HFF-Myc (cell line): ENCODE data around the gene KCTD8.

Experiments used
- DNase-seq: peaks from one replicate; pipeline ENCODE4 v3.0.0-alpha.2; 2011; ENCODE audit warnings: low read depth; ENCODE audit errors: extremely low read depth
- H3K4me3 ChIP-seq: replicated peaks from 2 replicates; pipeline ENCODE4 v1.5.1; 2011; ENCODE audit warnings: low read depth, mild to moderate bottlenecking, control low read depth, low read length
- TF ChIP-seq, protein P1 (sequence below): IDR thresholded peaks from 2 replicates; pipeline ENCODE4 v1.5.1; 2012; ENCODE audit warnings: mild to moderate bottlenecking, low read depth, low read length, control low read depth; ENCODE audit errors: missing control alignments

Gene KCTD8

DNA sequence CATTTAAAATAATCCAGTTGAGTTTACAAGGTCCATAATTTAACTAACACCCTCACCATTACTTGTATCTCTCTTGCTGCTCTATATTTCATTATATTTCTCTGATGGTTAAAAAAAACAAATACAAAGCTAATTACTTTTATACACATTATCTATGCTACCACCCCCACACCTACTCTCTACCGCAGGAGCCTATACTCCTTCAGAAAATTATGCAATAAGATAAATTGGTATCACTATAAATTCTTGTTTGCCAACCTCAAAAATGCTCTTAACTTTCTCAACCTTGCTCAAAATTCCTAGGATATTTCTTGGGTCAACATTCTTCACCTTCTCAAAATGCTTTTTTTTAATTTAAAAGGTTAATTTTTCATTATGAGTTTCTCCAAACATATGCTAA is 282.7 kb downstream of the KCTD8 start:
- no peak for DNase-seq
- TF ChIP-seq, protein P1, sequence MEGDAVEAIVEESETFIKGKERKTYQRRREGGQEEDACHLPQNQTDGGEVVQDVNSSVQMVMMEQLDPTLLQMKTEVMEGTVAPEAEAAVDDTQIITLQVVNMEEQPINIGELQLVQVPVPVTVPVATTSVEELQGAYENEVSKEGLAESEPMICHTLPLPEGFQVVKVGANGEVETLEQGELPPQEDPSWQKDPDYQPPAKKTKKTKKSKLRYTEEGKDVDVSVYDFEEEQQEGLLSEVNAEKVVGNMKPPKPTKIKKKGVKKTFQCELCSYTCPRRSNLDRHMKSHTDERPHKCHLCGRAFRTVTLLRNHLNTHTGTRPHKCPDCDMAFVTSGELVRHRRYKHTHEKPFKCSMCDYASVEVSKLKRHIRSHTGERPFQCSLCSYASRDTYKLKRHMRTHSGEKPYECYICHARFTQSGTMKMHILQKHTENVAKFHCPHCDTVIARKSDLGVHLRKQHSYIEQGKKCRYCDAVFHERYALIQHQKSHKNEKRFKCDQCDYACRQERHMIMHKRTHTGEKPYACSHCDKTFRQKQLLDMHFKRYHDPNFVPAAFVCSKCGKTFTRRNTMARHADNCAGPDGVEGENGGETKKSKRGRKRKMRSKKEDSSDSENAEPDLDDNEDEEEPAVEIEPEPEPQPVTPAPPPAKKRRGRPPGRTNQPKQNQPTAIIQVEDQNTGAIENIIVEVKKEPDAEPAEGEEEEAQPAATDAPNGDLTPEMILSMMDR, result no peak
- H3K4me3 ChIP-seq, result no peak overlapping the region

GRCh38 chr4:44162538-44163270 is 285.9 kb downstream of the KCTD8 start:
- TF ChIP-seq, protein P1, result no peak
- H3K4me3 ChIP-seq, result no peak overlapping the region
- no peak for DNase-seq

GRCh38 chr4:44161756-44162155 is 286.9 kb downstream of the KCTD8 start:
- no peak overlapping the region for H3K4me3 ChIP-seq
- no peak for DNase-seq
- TF ChIP-seq, protein P1, result no peak

GRCh38 chr4:44160776-44161367 is 287.7 kb downstream of the KCTD8 start:
- DNase-seq, result no peak
- no peak overlapping the region for H3K4me3 ChIP-seq
- TF ChIP-seq, protein P1, result no peak

GRCh38 chr4:44159991-44160390 is 288.6 kb downstream of the KCTD8 start:
- TF ChIP-seq, protein P1, result no peak
- no peak overlapping the region for H3K4me3 ChIP-seq
- DNase-seq, result no peak

DNA sequence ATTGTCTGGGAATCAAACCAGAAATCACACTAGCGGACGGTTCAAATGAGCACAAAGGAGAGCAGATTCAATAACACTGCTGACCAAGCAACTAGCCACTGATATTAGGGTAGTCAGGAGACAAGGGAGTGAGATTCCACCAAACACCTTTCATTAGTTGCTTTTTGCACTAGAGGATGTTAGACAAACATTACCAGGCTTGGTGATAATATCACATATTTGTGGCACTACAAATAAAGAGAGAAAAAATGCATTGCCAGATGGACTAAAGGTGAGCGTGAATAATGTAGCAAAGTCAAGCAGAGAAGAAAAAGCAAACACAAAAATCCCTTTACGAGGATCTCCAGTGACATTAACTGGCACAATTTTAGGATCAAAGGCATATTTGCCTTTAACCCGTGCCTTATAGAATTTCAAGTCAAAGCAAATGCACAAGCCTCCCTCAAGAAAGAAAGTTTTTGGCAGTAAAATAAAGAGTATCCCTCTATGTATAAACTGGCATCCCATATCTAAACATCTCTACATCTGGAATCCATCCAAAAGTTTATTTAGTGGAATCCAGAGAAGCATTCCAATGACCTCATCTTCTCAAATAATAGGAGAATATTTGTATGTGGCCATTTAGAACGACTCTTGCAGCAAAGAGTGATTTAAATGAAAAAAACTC is 290.9 kb downstream of the KCTD8 start:
- H3K4me3 ChIP-seq, result no peak overlapping the region
- TF ChIP-seq, protein P1, result no peak
- no peak for DNase-seq
